ENCODE data around the gene SETBP1.

SETBP1 gene

GRCh38 chr18:44732599-44732998 is 51.9 kb downstream of the SETBP1 start:
- Histone ChIP-seq H3K4me3 (ENCODE audit: low read depth, low read length) (no peak overlapping the region), H3K27me3 (ENCODE audit: control insufficient read depth, insufficient read depth, low read length) (no peaks in the 10 kb centered on the region), H3K27ac (ENCODE audit: low read depth, low read length) (no peak overlapping the region), H3K36me3 (ENCODE audit: control insufficient read depth, insufficient read depth, low read length) (no peaks in the 10 kb centered on the region), H3K4me1 (ENCODE audit: control insufficient read depth, insufficient read depth, low read length) (peaks cover 8% of the 10 kb centered on the region), H3K9me3 (ENCODE audit: control insufficient read depth, insufficient read depth, low read length) (no peaks in the 10 kb centered on the region), H3K9ac (ENCODE audit: low read depth, low read length) (no peak overlapping the region)

GRCh38 chr18:44733069-44733753 is 52.5 kb downstream of the SETBP1 start:
- H3K27me3 ChIP-seq (ENCODE audit: control insufficient read depth, insufficient read depth, low read length) = no peaks in the 10 kb centered on the region
- no peak overlapping the region for H3K27ac ChIP-seq (ENCODE audit: low read depth, low read length)
- H3K36me3 ChIP-seq (ENCODE audit: control insufficient read depth, insufficient read depth, low read length) = no peaks in the 10 kb centered on the region
- H3K9me3 ChIP-seq (ENCODE audit: control insufficient read depth, insufficient read depth, low read length) = no peaks in the 10 kb centered on the region
- no peak overlapping the region for H3K9ac ChIP-seq (ENCODE audit: low read depth, low read length)
- peaks cover 8% of the 10 kb centered on the region for H3K4me1 ChIP-seq (ENCODE audit: control insufficient read depth, insufficient read depth, low read length)
- H3K4me3 ChIP-seq (ENCODE audit: low read depth, low read length) = no peak overlapping the region

- peaks cover 8% of the 10 kb centered on the region for H3K4me1 ChIP-seq (ENCODE audit: control insufficient read depth, insufficient read depth, low read length)
- H3K27ac ChIP-seq (ENCODE audit: low read depth, low read length) = no peak overlapping the region
- no peaks in the 10 kb centered on the region for H3K9me3 ChIP-seq (ENCODE audit: control insufficient read depth, insufficient read depth, low read length)
- no peak overlapping the region for H3K4me3 ChIP-seq (ENCODE audit: low read depth, low read length)
- no peaks in the 10 kb centered on the region for H3K36me3 ChIP-seq (ENCODE audit: control insufficient read depth, insufficient read depth, low read length)
- H3K9ac ChIP-seq (ENCODE audit: low read depth, low read length) = no peak overlapping the region
- no peaks in the 10 kb centered on the region for H3K27me3 ChIP-seq (ENCODE audit: control insufficient read depth, insufficient read depth, low read length)
Observed at GRCh38 chr18:44733754-44734465, 53.2 kb downstream of the SETBP1 start.

- Histone ChIP-seq H3K4me1 (ENCODE audit: control insufficient read depth, insufficient read depth, low read length) (peaks cover 8% of the 10 kb centered on the region), H3K36me3 (ENCODE audit: control insufficient read depth, insufficient read depth, low read length) (no peaks in the 10 kb centered on the region), H3K4me3 (ENCODE audit: low read depth, low read length) (no peak overlapping the region), H3K9me3 (ENCODE audit: control insufficient read depth, insufficient read depth, low read length) (no peaks in the 10 kb centered on the region), H3K27ac (ENCODE audit: low read depth, low read length) (no peak overlapping the region), H3K27me3 (ENCODE audit: control insufficient read depth, insufficient read depth, low read length) (no peaks in the 10 kb centered on the region), H3K9ac (ENCODE audit: low read depth, low read length) (no peak overlapping the region)
Observed at GRCh38 chr18:44735096-44735495, 54.4 kb downstream of the SETBP1 start.

GRCh38 chr18:44736664-44737380 is 56.1 kb downstream of the SETBP1 start:
- H3K9me3 ChIP-seq (ENCODE audit: control insufficient read depth, insufficient read depth, low read length) = no peaks in the 10 kb centered on the region
- no peak overlapping the region for H3K27ac ChIP-seq (ENCODE audit: low read depth, low read length)
- no peak overlapping the region for H3K9ac ChIP-seq (ENCODE audit: low read depth, low read length)
- H3K27me3 ChIP-seq (ENCODE audit: control insufficient read depth, insufficient read depth, low read length) = no peaks in the 10 kb centered on the region
- H3K4me1 ChIP-seq (ENCODE audit: control insufficient read depth, insufficient read depth, low read length) = peaks cover 8% of the 10 kb centered on the region
- no peak overlapping the region for H3K4me3 ChIP-seq (ENCODE audit: low read depth, low read length)
- no peaks in the 10 kb centered on the region for H3K36me3 ChIP-seq (ENCODE audit: control insufficient read depth, insufficient read depth, low read length)

- H3K9ac ChIP-seq (ENCODE audit: low read depth, low read length) = no peak overlapping the region
- no peak overlapping the region for H3K4me3 ChIP-seq (ENCODE audit: low read depth, low read length)
- no peaks in the 10 kb centered on the region for H3K9me3 ChIP-seq (ENCODE audit: control insufficient read depth, insufficient read depth, low read length)
- H3K36me3 ChIP-seq (ENCODE audit: control insufficient read depth, insufficient read depth, low read length) = no peaks in the 10 kb centered on the region
- peaks cover 10% of the 10 kb centered on the region for H3K4me1 ChIP-seq (ENCODE audit: control insufficient read depth, insufficient read depth, low read length)
- no peaks in the 10 kb centered on the region for H3K27me3 ChIP-seq (ENCODE audit: control insufficient read depth, insufficient read depth, low read length)
- no peak overlapping the region for H3K27ac ChIP-seq (ENCODE audit: low read depth, low read length)
Observed at GRCh38 chr18:44737623-44738022, 56.9 kb downstream of the SETBP1 start.

GRCh38 chr18:44740000-44740399 is 59.3 kb downstream of the SETBP1 start:
- H3K4me1 ChIP-seq (ENCODE audit: control insufficient read depth, insufficient read depth, low read length) = peaks cover 23% of the 10 kb centered on the region
- no peak overlapping the region for H3K4me3 ChIP-seq (ENCODE audit: low read depth, low read length)
- H3K9ac ChIP-seq (ENCODE audit: low read depth, low read length) = no peak overlapping the region
- H3K27me3 ChIP-seq (ENCODE audit: control insufficient read depth, insufficient read depth, low read length) = no peaks in the 10 kb centered on the region
- H3K9me3 ChIP-seq (ENCODE audit: control insufficient read depth, insufficient read depth, low read length) = no peaks in the 10 kb centered on the region
- no peak overlapping the region for H3K27ac ChIP-seq (ENCODE audit: low read depth, low read length)
- no peaks in the 10 kb centered on the region for H3K36me3 ChIP-seq (ENCODE audit: control insufficient read depth, insufficient read depth, low read length)

GRCh38 chr18:44741085-44741484 is 60.4 kb downstream of the SETBP1 start:
- H3K27me3 ChIP-seq (ENCODE audit: control insufficient read depth, insufficient read depth, low read length) = no peaks in the 10 kb centered on the region

GRCh38 chr18:44741511-44741910 is 60.8 kb downstream of the SETBP1 start:
- H3K27me3 ChIP-seq (ENCODE audit: control insufficient read depth, insufficient read depth, low read length) = no peaks in the 10 kb centered on the region
- no peak overlapping the region for H3K9ac ChIP-seq (ENCODE audit: low read depth, low read length)
- H3K4me1 ChIP-seq (ENCODE audit: control insufficient read depth, insufficient read depth, low read length) = peaks cover 23% of the 10 kb centered on the region
- no peak overlapping the region for H3K4me3 ChIP-seq (ENCODE audit: low read depth, low read length)
- H3K36me3 ChIP-seq (ENCODE audit: control insufficient read depth, insufficient read depth, low read length) = no peaks in the 10 kb centered on the region
- no peak overlapping the region for H3K27ac ChIP-seq (ENCODE audit: low read depth, low read length)
- H3K9me3 ChIP-seq (ENCODE audit: control insufficient read depth, insufficient read depth, low read length) = no peaks in the 10 kb centered on the region

More at GRCh38 chr18:44741085-44741484, 60.4 kb downstream of the SETBP1 start:
- no peaks in the 10 kb centered on the region for H3K36me3 ChIP-seq (ENCODE audit: control insufficient read depth, insufficient read depth, low read length)
- H3K9me3 ChIP-seq (ENCODE audit: control insufficient read depth, insufficient read depth, low read length) = no peaks in the 10 kb centered on the region
- no peak overlapping the region for H3K27ac ChIP-seq (ENCODE audit: low read depth, low read length)
- H3K4me1 ChIP-seq (ENCODE audit: control insufficient read depth, insufficient read depth, low read length) = peaks cover 23% of the 10 kb centered on the region
- no peak overlapping the region for H3K4me3 ChIP-seq (ENCODE audit: low read depth, low read length)
- no peak overlapping the region for H3K9ac ChIP-seq (ENCODE audit: low read depth, low read length)

- no peaks in the 10 kb centered on the region for H3K9me3 ChIP-seq (ENCODE audit: control insufficient read depth, insufficient read depth, low read length)
- H3K27me3 ChIP-seq (ENCODE audit: control insufficient read depth, insufficient read depth, low read length) = no peaks in the 10 kb centered on the region
- no peak overlapping the region for H3K27ac ChIP-seq (ENCODE audit: low read depth, low read length)
- no peak overlapping the region for H3K4me3 ChIP-seq (ENCODE audit: low read depth, low read length)
- H3K4me1 ChIP-seq (ENCODE audit: control insufficient read depth, insufficient read depth, low read length) = peaks cover 23% of the 10 kb centered on the region
- H3K36me3 ChIP-seq (ENCODE audit: control insufficient read depth, insufficient read depth, low read length) = no peaks in the 10 kb centered on the region
- H3K9ac ChIP-seq (ENCODE audit: low read depth, low read length) = no peak overlapping the region
Observed at GRCh38 chr18:44742126-44742525, 61.4 kb downstream of the SETBP1 start.

Data from HUES48 (cell line).